ENCODE data around the gene GSTP1.
"Not testable (repeated sequence)": the region's sequence is repeated elsewhere in the genome, so short reads cannot be mapped to it uniquely, and the experiment has no call there.

Gene GSTP1

GRCh38 chr11:67599149-67599548 is 15.5 kb downstream of the GSTP1 start:
- FAIRE-seq: no peak

GRCh38 chr11:67600324-67601029 is 16.9 kb downstream of the GSTP1 start:
- no peak for FAIRE-seq

DNA sequence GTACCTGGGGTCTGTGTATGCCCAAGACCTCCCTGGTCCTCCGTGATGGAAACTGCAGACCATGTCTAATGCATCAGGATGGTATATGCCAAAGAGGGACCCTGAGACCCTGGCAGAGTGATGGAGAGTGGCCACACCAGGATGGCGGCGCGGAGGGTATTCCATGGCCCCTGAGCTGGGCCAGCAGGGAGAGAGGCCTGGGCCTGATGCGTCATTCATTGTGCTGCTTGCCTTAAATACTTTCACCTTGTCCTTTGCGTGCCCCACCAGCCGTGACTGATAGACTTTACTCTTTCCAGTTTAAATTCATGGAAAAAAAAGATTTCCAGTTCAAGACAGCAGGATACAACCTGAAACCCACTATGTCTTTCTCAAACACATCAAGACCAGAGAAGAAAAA is 17.5 kb downstream of the GSTP1 start:
- FAIRE-seq: no peak

DNA sequence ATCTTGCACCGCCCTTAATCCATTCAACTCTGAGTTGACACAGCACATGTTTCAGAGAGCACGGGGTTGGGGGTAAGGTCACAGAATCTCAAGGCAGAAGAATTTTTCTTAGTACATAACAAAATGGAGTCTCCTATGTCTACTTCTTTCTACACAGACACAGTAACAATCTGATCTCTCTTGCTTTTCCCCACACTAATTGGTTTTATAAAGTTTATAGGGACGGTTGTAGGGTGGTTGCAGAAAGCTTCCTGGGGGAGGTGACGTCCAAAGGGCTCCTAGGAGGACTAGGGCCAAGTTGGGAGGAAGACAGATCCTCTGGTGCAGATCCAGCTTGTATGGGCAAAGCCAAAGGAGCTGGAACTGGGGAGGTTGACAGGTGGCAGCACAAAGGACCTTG is 20.5 kb downstream of the GSTP1 start:
- FAIRE-seq: not testable (repeated sequence)

DNA sequence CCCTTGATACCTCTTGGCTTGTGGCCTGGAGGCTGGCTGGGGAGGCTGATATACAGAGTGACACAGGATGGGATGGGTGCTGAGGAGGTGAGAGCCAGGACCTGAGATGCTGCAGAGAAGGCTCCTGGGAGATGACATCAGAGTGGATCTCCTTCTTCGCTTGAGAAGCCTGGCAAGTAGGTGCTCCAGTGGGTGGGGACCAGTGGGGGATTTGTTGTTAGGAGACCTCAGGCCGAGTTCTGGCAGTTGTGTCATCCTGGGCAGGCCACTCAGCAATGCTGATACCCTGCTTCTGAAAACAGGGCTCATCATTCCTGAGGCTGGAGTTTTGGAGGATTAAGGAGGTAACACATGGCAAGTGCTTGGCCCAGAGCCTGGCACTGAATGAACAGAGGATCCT is 21.2 kb downstream of the GSTP1 start:
- FAIRE-seq: no peak

DNA sequence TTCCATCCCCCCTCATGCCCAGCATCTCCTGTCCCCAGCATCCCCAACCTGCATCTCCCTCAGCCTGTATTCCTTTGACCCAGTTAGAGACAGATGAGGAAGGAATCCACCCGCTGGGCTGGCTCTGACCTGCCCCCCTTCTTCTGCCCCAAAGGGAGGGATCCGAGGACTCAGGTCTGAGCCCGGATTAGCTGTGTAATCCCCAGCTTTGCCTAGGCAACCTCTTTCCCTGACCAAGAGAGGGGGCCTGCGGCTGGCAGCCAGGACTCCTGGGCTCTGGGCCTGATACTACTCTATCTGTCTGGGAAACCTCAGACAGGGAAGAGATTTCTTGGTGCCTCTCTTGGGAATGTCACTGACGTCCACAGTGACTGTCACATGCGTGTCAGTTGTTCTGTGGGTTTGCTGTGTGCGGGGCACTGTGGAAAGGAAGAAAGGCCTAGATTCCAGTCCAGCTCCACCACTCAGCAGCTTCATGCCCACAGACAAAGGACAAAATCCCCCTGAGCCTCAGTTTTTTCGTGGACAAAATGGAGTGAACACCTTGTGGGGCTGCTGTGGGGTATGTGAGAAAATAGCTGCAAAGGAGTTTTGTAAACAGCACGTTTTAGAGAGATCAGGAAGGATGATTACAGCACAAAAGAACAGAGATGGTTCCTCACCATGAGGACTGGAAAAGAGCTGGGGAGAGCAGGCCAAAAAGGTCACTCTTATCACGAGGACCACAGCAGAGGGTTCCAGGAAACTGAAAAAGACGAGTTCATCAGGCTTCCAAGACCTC is 21.8 kb downstream of the GSTP1 start:
- FAIRE-seq: no peak

DNA sequence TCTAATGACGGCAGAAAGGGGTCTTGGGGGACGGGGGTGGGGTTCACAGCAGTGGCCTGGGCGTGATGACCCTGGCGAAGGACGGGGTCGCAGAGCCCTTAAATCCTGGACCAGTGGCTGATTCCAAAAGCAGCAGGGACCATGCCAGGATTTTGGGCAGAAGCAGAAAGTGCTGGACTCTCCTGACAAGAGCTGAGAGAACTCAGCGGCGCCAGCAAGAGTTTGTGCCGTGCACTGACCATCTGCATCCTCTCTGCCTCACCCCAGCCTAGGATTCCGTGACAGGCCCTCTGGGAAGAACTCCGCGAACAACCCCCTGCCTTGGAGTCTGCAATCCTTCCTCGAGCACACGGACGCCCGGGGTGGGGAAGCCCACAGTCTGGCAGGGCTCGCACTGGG is 22.5 kb downstream of the GSTP1 start:
- FAIRE-seq: no peak

GRCh38 chr11:67606492-67607295 is 23.1 kb downstream of the GSTP1 start, which contains the start of gene NDUFV1:
NDUFV1 (plus strand) TSS chr11:67606936; CDS start chr11:67607005, 69 bp downstream.
- peak; percentile 90 for FAIRE-seq

DNA sequence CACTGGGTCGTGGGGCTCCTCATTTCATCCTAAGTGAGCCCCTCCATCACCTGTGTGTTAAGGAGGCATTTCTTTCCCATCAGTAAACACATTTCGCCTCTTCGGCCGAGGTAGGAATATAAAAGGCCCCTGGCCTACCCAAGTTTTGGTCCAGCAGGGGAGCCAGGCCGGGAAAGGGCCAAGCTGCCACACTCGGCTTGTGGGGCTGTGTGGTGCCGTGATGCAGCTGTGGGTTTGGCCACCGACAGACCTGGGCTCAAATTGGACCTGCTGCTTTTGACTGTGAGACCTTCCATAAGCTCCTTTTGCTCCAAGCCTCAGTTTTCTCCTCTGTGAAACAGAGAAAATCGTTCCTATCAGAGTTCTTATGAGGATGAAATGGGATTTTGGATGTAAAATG is 23.9 kb downstream of the GSTP1 start:
- no peak for FAIRE-seq

- FAIRE-seq: no peak
These were observed 24.9 kb downstream of the GSTP1 start for GRCh38 chr11:67608486-67608885.

DNA sequence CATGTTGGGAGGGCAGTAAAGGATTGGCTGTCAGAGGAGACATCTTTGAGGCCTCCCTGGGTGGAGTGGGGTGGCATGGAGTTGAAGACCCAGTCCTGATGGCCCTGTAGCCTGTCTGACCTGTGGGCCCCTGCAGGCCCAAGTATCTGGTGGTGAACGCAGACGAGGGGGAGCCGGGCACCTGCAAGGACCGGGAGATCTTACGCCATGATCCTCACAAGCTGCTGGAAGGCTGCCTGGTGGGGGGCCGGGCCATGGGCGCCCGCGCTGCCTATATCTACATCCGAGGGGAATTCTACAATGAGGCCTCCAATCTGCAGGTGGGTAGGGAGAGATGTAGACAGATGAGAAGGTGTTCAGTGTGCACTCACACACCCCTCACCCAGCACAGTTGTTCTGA is 25.7 kb downstream of the GSTP1 start:
- no peak for FAIRE-seq

GRCh38 chr11:67610302-67610868 is 26.8 kb downstream of the GSTP1 start:
- no peak for FAIRE-seq

DNA sequence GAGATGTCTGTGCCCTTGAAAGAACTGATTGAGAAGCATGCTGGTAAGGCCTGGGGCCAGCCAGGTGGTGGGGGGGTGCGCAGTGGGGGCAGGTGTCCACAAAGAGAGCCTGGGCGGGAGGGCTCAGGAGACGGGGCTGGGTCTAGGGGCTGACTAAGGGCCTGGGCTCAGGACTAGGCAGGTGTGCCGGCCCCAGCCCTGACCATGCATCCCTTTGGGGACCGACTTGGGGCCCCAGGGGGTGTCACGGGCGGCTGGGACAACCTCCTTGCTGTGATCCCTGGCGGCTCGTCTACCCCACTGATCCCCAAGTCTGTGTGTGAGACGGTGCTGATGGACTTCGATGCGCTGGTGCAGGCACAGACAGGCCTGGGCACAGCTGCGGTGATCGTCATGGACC is 27.6 kb downstream of the GSTP1 start:
- FAIRE-seq: no peak

DNA sequence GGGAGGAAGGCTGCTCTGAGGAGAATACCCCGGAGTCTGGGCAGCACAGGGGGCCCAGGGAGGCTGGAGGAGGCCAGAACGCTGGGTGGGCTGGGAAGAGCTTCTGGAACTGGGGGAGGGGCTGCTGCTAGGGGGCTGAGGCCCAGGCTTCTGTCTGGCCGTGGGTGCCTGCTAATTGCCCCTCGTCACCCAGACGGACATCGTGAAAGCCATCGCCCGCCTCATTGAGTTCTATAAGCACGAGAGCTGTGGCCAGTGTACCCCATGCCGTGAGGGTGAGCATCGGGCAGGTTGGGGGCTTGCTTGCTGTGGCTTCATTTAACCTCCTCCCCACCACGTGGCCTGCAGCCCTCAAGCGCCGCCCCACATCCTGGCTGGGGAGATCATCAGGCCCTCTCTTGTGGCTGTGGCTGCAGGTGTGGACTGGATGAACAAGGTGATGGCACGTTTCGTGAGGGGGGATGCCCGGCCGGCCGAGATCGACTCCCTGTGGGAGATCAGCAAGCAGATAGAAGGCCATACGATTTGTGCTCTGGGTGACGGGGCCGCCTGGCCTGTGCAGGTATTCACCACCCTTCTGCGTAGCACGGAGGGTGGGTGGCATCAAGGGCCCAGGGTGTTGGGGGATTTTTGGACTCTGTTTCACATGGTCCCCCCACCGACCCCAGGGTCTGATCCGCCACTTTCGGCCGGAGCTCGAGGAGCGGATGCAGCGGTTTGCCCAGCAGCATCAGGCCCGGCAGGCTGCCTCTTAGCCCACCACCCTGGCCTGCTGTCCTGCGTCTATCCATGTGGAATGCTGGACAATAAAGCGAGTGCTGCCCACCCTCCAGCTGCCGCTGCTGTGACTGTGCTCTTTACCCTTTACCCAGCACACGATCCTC is 28.3 kb downstream of the GSTP1 start:
- no peak for FAIRE-seq

DNA sequence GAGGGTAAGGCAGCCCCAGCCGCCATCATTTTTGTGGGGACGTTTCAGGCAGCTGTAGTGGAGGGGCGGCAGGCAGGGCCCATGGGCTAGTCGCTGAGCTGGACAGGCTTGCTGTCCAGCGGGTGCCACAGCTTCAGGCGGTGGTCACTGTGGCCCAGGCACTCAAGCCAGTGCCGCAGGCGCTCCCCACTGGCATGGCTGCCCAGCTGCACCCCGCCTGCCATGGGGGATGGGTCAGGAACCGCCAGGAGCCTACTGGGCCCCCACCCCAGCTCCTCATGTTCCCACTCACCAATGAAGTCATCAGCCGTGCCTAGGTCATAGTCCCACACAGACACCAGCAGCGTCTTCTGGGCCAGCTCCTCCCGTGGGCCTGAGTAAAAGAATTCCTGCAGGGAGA is 29.1 kb downstream of the GSTP1 start:
- no peak for FAIRE-seq

- FAIRE-seq: no peak
These were observed 29.8 kb downstream of the GSTP1 start for GRCh38 chr11:67613313-67613959.

DNA sequence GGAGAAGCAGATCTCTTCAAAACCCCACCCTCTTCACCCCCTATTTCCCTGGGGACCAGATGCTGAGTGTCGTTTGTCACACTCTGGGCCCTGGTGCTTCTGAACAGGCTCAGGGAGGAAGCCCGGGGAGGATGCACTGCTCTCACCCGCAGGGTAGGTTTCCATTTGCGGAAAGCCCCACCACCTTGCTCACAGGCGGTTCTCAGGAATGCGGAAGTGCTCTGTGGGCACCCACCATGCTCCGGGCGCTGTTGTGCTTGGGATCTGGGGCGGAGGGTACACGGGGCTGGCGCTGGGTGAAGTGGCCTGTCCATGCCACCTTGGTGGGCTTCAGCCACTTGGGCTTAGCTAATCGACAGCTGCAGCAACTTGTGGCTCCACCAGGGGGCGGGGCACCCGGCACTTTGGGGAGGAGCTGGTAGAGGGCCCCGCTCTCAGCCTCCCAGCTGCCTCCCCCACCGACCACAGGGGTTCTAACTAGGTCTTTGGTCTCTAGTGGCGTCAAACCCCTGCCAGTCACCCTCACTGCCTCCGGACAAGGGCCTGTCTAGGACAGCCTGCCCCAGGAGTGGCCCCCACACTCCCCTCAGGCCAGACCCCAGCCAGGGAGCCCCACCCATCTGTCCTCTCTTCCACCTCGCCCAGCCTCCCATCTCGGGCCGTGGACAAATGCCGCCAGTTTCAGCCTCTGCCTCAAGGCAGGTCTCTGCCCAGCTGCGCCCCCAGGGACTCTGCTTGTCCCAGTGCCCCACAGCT is 30.5 kb downstream of the GSTP1 start:
- no peak for FAIRE-seq

- FAIRE-seq: no peak
These were observed 31.4 kb downstream of the GSTP1 start for GRCh38 chr11:67614730-67615714.

GRCh38 chr11:67615728-67616430 is 32.3 kb downstream of the GSTP1 start:
- FAIRE-seq: no peak
